GM21786 (cell line): ENCODE measurements around the gene CCDC50.

Experiments used
- ATAC-seq: cut with Tn5 transposase; IDR thresholded peaks from one replicate; pipeline ENCODE4 v1.9.1; 2021; ENCODE audit not compliant: unreplicated experiment

The CCDC50 gene

GRCh38 chr3:191345334-191345733 lies 16.1 kb downstream of the CCDC50 start:
- no peak for ATAC-seq

GRCh38 chr3:191347228-191347627 lies 18.0 kb downstream of the CCDC50 start:
- no peak for ATAC-seq

GRCh38 chr3:191348098-191348497 lies 18.9 kb downstream of the CCDC50 start:
- ATAC-seq: no peak

DNA sequence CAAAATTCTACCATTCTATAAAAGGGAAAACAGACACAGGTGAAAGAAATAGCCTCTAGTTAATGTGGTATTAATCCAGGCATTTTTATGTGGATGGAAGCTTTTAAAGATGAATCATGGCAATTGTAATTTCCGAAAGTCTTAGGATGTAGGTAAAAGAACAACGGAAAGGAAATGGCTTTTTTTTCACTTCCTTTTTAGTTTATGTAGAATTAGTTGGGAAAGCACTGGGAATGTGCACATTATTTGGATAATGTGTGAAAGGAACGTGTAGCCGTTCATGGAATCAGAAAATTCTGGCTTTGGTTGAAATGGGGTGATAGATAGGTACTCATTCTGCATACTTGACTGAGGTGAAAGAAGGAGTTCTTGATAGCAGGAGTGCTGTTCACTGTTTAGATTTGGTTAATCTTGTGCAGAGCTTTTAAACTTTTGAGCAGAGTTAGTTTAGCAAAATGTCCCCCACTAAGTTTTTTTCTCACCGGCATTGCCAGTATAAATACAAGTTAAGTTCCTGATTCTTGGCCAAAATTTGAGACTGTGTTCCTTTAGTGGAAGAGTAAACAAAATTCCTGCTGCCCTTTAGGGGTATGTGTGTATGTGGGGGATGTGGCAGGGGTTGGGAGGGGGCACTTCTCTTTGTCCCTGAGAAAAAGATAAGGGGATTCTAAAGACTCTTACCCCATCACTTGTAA lies 21.3 kb downstream of the CCDC50 start:
- ATAC-seq: no peak

DNA sequence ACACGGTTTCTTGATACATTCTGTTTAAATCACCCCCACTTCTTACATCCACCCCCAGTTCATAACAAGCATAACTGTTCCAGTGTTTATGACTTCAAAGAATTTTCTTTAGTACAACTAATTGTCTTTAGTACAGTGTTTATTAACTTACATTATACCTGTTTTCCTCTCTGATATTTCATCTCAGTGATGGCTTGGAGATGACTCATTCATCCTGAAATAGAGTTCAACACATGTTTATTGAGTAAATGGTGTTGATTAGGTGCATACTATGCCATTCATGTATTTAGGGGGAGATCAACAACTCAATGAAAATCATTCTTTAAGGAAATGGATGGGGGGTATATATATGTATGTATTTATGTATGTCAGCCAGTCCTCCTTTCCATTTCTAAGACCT lies 22.8 kb downstream of the CCDC50 start:
- ATAC-seq: no peak

DNA sequence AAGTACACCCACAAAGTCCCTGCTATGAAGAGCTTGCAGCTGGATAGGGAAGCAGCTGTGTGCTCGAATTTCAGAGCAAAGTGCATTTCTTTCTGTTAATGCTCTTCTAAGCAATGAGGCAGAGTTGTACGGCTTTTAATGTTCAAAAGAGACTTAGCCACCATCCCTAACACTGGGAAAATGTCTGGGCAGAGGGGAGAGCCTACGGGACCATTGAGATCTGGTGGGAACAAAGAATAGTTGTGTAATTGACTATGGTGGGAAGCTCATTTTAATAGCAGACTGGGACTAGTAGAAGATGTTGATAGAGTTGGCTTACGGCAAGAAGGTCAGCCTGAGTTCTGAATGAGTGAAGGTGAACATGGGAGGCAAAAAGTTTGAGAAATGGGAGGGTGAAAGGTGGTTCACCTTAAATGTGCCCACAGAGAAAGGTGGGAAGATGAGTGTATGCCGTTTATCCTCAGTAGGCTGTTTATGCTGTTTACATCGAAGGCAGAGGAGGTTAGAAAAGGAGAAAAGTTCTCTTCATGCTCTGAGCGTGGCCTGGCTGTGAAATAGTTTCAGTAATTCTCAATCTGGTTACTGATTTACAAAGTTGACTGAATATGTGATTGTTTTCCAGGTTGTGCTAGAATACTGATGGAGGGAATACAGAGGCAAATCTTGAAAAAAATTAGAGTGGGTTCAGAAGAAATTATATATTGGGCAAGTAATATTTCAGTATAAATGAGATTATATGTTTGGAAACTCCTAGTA lies 24.0 kb downstream of the CCDC50 start:
- peak; percentile 30 for ATAC-seq

DNA sequence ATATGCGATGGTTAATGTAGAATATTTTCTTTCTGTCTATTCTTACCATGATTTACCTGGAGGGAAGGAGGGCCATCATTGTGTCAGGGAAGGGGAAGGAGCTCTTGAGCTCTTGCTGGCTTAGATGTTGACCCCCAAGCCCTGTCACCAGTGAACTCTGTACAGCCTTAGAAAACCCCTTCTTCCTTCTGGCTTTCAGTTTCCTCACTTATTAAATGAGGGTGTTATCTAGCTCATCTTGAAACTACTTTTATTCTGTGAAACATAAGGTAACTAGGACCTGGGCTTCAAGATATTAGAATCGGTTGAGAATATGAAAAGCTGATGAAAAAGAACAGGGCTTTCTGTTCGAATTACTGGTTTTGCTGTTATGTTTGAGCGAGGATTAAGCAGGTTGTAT lies 26.2 kb downstream of the CCDC50 start:
- ATAC-seq: peak; percentile 82

- ATAC-seq: no peak
Measured at GRCh38 chr3:191356631-191357439, 27.6 kb downstream of the CCDC50 start.

DNA sequence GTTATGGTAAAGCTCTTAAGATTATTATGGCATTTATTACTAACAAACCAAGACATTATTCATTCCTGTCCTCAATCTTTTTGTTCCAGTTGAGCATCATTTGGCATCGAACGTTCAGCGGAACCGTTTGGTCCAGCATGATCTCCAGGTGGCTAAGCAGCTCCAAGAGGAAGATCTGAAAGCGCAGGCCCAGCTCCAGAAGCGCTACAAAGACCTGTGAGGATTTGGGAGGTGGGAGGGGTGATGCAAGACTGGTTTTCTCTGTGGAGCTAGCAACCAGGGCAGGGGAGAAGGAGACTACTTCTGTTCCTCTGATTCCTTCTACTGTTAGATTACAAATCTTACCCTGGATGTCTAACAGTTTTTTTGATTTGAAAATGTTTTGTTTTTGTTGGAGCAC lies 28.7 kb downstream of the CCDC50 start:
- ATAC-seq: no peak

DNA sequence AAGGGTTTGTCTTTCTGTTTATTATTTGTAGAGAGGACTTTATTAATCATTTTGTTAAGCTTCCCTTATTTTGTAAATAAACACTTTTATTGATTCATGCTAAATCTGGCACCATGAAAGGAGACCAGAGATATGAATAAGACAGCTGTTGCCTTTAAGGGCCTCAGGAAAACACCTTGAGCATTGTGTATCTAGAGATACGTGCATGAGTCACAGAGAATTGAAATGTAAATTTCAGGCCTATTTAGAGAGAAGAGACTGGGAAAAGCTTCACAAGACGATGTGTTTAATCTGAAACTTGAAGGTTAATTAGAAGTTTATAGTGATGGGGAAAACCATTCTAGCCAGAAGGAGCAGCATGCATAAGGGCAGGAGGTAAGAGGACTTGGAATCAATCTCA lies 29.7 kb downstream of the CCDC50 start:
- peak; percentile 30 for ATAC-seq

GRCh38 chr3:191360620-191361019 lies 31.4 kb downstream of the CCDC50 start:
- no peak for ATAC-seq

GRCh38 chr3:191361456-191361855 lies 32.3 kb downstream of the CCDC50 start:
- no peak for ATAC-seq

DNA sequence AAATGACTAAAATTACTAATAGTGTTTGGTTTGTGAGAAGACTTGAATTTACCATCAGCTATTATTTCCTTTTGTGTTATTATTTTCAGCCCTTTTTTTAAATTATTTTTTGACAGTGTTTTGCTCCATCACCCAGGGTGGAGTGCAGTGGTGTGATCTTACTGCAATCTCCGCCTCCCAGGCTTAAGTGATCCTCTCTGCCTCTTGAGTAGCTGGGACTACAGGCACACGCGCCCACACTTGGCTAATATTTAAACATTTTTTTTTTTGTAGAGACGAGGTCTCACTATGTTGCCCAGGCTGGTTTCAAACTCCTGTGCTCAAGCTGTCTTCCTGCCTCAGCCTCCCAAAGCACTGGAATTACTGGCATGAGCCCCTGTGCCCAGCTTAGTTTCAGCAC lies 32.8 kb downstream of the CCDC50 start:
- no peak for ATAC-seq

GRCh38 chr3:191362524-191363090 lies 33.4 kb downstream of the CCDC50 start:
- no peak for ATAC-seq

- ATAC-seq: no peak
Measured at GRCh38 chr3:191363221-191363620, 34.0 kb downstream of the CCDC50 start.

- ATAC-seq: no peak
Measured at GRCh38 chr3:191366675-191367074, 37.5 kb downstream of the CCDC50 start.

- no peak for ATAC-seq
Measured at GRCh38 chr3:191368755-191369615, 39.8 kb downstream of the CCDC50 start.

DNA sequence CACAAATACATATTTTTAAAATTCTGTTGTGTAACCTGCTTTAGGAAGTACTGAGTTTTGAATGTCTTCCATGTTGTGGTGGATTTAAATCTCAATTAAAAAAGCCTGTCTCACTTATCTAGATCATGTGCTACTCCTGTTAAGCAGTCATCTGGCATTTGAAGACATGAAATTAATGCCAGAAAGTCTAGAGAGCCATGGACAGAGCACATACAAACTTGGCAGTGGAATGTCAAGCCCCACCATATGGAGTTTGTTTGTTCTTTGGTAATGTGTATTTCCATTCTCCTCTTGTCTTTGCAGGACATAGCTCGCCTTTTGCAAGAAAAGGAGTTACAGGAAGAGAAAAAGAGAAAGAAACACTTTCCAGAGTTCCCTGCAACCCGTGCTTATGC lies 40.4 kb downstream of the CCDC50 start:
- no peak for ATAC-seq

- ATAC-seq: no peak
Measured at GRCh38 chr3:191372122-191372521, 42.9 kb downstream of the CCDC50 start.

- no peak for ATAC-seq
Measured at GRCh38 chr3:191373327-191373726, 44.1 kb downstream of the CCDC50 start.
